Measurements from ENCODE around the gene ATOSB. TPM values are rescaled to one million over a fixed set of nuclear protein-coding genes. Genes with fewer than 3 reads are reported as not detected.

Gene ATOSB
- total and polyA plus RNA-seq, 2 experiments from 2014 or later: 2.3 to 6.1 TPM

GRCh38 chr9:35142037-35142436 lies 26.4 kb upstream of the ATOSB start:
- Histone ChIP-seq H4K20me1 (replicated peaks; ENCODE audit: insufficient read depth) (no peaks in the 10 kb centered on the region), H3K4me3 (no peak overlapping the region), H3K9me2 (ENCODE audit: insufficient read depth) (no peaks in the 10 kb centered on the region), H2AFZ (no peak overlapping the region), H3K4me2 (no peak overlapping the region), H3K27me3 (ENCODE audit: insufficient read depth) (no peaks in the 10 kb centered on the region), H3K27ac (ENCODE audit: low read depth) (no peak overlapping the region), H3F3A (replicated peaks; ENCODE audit: low read depth) (no peaks in the 10 kb centered on the region), H3K4me1 (ENCODE audit: insufficient read depth) (no peaks in the 10 kb centered on the region), H3K79me2 (replicated peaks; ENCODE audit: insufficient read depth) (no peaks in the 10 kb centered on the region), H3K36me3 (ENCODE audit: insufficient read depth) (peaks cover 20% of the 10 kb centered on the region)
- ATAC-seq: no peak
- H3K36me3 Mint-ChIP-seq (ENCODE audit: low read depth): peaks cover 23% of the 10 kb centered on the region
- no peak overlapping the region for H3K27ac Mint-ChIP-seq
- TF ChIP-seq CREB1 (CRISPR knock-in tag; IDR thresholded peaks at IDR 0.05; ENCODE audit: low read depth): no peak
- no peak for TF ChIP-seq NANOG (IDR thresholded peaks at IDR 0.05; ENCODE audit: borderline replicate concordance)
- TF ChIP-seq EZH2 (IDR thresholded peaks at IDR 0.05; ENCODE audit: low read depth, unreplicated experiment): no peak
- TF ChIP-seq STAT1 (IDR thresholded peaks at IDR 0.05; ENCODE audit: unreplicated experiment): no peak
- no peak for TF ChIP-seq CTCF (conservative IDR thresholded peaks at IDR 0.05; ENCODE audit: low read depth in 2 of 2)
- no peak for TF ChIP-seq ZNF331 (CRISPR knock-in tag; IDR thresholded peaks at IDR 0.05; ENCODE audit: low read depth)
- no peak for TF ChIP-seq JUNB (IDR thresholded peaks at IDR 0.05; ENCODE audit: unreplicated experiment)
- no peak for TF ChIP-seq POLR2AphosphoS5 (IDR thresholded peaks at IDR 0.05; ENCODE audit: low read depth)
- TF ChIP-seq ZNF114 (CRISPR knock-in tag; IDR thresholded peaks at IDR 0.05): no peak
- no peak for TF ChIP-seq REST (IDR thresholded peaks at IDR 0.05; ENCODE audit: unreplicated experiment)
- TF ChIP-seq EZH2phosphoT487 (IDR thresholded peaks at IDR 0.05; ENCODE audit: unreplicated experiment): no peak
- TF ChIP-seq ZNF462 (CRISPR knock-in tag; IDR thresholded peaks at IDR 0.05): no peak
- no peak overlapping the region for H3K4me3 Mint-ChIP-seq
- H3K27me3 Mint-ChIP-seq (ENCODE audit: insufficient read depth, low read depth, poor library complexity): peaks cover 8% of the 10 kb centered on the region
- no peaks in the 10 kb centered on the region for H3K4me1 Mint-ChIP-seq
- no peak for DNase-seq (ENCODE audit: low spot score)
- peaks cover 62% of the 10 kb centered on the region for H3K9me3 Mint-ChIP-seq

Measured in GM23338 (cell line).